GM18505 (cell line): ENCODE results near the gene SP2.
"Not testable (repeated sequence)": the region's sequence is repeated elsewhere in the genome, so short reads cannot be mapped to it uniquely, and the experiment has no call there.

Experiments
- ATAC-seq: cut with Tn5 transposase; IDR thresholded peaks from one replicate; pipeline ENCODE4 v1.9.1; 2021; ENCODE audit not compliant: unreplicated experiment
- POLR2A ChIP-seq: IDR thresholded peaks from 4 replicates; pipeline ENCODE4 v1.6.1; 2011; ENCODE audit warnings: borderline replicate concordance; ENCODE audit not compliant: insufficient read depth, insufficient read length; ENCODE audit errors: extremely low read depth

The SP2 gene

GRCh38 chr17:47907932-47908562, 12.0 kb downstream of the SP2 start:
- no peak for ATAC-seq
- TF ChIP-seq POLR2A, result no peak

GRCh38 chr17:47913050-47913449, 17.0 kb downstream of the SP2 start:
- no peak for TF ChIP-seq POLR2A

GRCh38 chr17:47914306-47914948, 18.4 kb downstream of the SP2 start:
- no peak for ATAC-seq
- TF ChIP-seq POLR2A, result no peak

More at GRCh38 chr17:47913050-47913449, 17.0 kb downstream of the SP2 start:
- ATAC-seq, result no peak

- no peak for ATAC-seq
- TF ChIP-seq POLR2A, result no peak
Observed at GRCh38 chr17:47915776-47916398, 19.9 kb downstream of the SP2 start.

- ATAC-seq, result no peak
- no peak for TF ChIP-seq POLR2A
Observed at GRCh38 chr17:47916489-47917208, 20.6 kb downstream of the SP2 start.

- TF ChIP-seq POLR2A, result no peak
- ATAC-seq, result no peak
Observed at GRCh38 chr17:47917581-47917980, 21.5 kb downstream of the SP2 start.

GRCh38 chr17:47918006-47918405, 22.0 kb downstream of the SP2 start:
- no peak for TF ChIP-seq POLR2A
- ATAC-seq, result no peak

- no peak for ATAC-seq
Observed at GRCh38 chr17:47918991-47919390, 23.0 kb downstream of the SP2 start.

GRCh38 chr17:47919889-47920288, 23.9 kb downstream of the SP2 start:
- ATAC-seq, result not testable (repeated sequence)

More at GRCh38 chr17:47918991-47919390, 23.0 kb downstream of the SP2 start:
- no peak for TF ChIP-seq POLR2A

GRCh38 chr17:47924785-47925677, 29.0 kb downstream of the SP2 start:
- no peak for ATAC-seq
- TF ChIP-seq POLR2A, result no peak

GRCh38 chr17:47925678-47925988, 29.6 kb downstream of the SP2 start:
- ATAC-seq, result no peak
- no peak for TF ChIP-seq POLR2A

- no peak for ATAC-seq
- no peak for TF ChIP-seq POLR2A
Observed at GRCh38 chr17:47927821-47928400, 31.9 kb downstream of the SP2 start.

GRCh38 chr17:47928415-47928814, 32.4 kb downstream of the SP2 start:
- no peak for TF ChIP-seq POLR2A
- ATAC-seq, result no peak
